Endometrium (tissue), 2 donors: ENCODE measurements around the gene CYP8B1.

Experiments
- FAIRE-seq: peaks from 2 replicates; lab custom pipeline; 2012; peaks lifted over from hg19 to GRCh38; lab: Jason Lieb, UNC
- donor health status: control.
- donor health status: control.

Gene CYP8B1

GRCh38 chr3:42826141-42826540, 49.5 kb downstream of the CYP8B1 start:
- no peak for FAIRE-seq

GRCh38 chr3:42823351-42823750, 52.3 kb downstream of the CYP8B1 start:
- no peak for FAIRE-seq

GRCh38 chr3:42822828-42823227, 52.9 kb downstream of the CYP8B1 start:
- no peak for FAIRE-seq
